Vagina (tissue), 2 donors: ENCODE measurements around the gene PPP1R12C. TPM values are rescaled to one million over a fixed set of nuclear protein-coding genes. Genes with fewer than 3 reads are reported as not detected.
A peak's percentile ranks its signal among the peaks of the same experiment; 100 is the strongest.
"Not testable (repeated sequence)": the region's sequence is repeated elsewhere in the genome, so short reads cannot be mapped to it uniquely, and the experiment has no call there.

Experiments used
- DNase-seq, 2 donors: peaks; one replicate each; pipeline ENCODE4 v3.0.0-alpha.2; 2017; ENCODE audit errors: extremely low spot score in 2 of 2
- H3K27ac ChIP-seq: fragments of 200-600 bp; sonication (generic); one replicate; pipeline ENCODE4 v1.5.1; 2019
- H3K27me3 ChIP-seq: fragments of 200-600 bp; sonication (generic); one replicate; pipeline ENCODE4 v1.5.1; 2019
- H3K36me3 ChIP-seq, 2 donors: fragments of 200-600 bp; sonication (generic); one replicate each; pipeline ENCODE4 v1.5.1; 2017 to 2019
- H3K4me1 ChIP-seq: fragments of 200-600 bp; sonication (generic); one replicate; pipeline ENCODE4 v1.5.1; 2019
- H3K4me3 ChIP-seq, 2 donors: fragments of 200-600 bp; sonication (generic); 1 replicate in 1 of 2; 2 replicates in 1 of 2; pipeline ENCODE4 v1.5.1; 2016 to 2019
- H3K9me3 ChIP-seq: fragments of 200-600 bp; sonication (generic); one replicate; pipeline ENCODE4 v1.5.1; 2019
- POLR2A ChIP-seq, 2 donors: fragments of 450-650 bp; IDR thresholded peaks; one replicate each; pipeline ENCODE4 v1.6.1; 2017; ENCODE audit warnings: antibody characterized with exemption in 2 of 2, mild to moderate bottlenecking in 2 of 2, moderate library complexity in 2 of 2
- POLR2AphosphoS5 ChIP-seq, 2 donors: sonication (generic); formaldehyde crosslinking; IDR thresholded peaks; one replicate each; pipeline ENCODE4 v1.9.0; 2017; ENCODE audit warnings: antibody characterized with exemption in 2 of 2, mild to moderate bottlenecking in 2 of 2, low read depth in 1 of 2; ENCODE audit not compliant: insufficient read depth in 1 of 2
- intact Hi-C: fragments of 100-400 bp; cut with DNase I; formaldehyde crosslinking; loops from one replicate; pipeline ENCODE4 v1.15.1; 2023
- total RNA-seq: library from RNA; depleted of rRNA; stranded (reverse); fragments of >200 nt; gene quantifications from one replicate; pipeline ENCODE4 v1.2.3, GENCODE V29; 2016
- TF ChIP-seq, protein P1 (sequence below), 3 experiments: fragments of 450-650 bp in 2 of 3; fragments of 200-600 bp in 1 of 3; sonication (generic) in 1 of 3; IDR thresholded peaks; one replicate each; pipeline ENCODE4 v1.5.1; 2017 to 2019; ENCODE audit warnings: antibody characterized with exemption in 3 of 3, mild to moderate bottlenecking in 2 of 3, moderate library complexity in 2 of 3

Gene PPP1R12C
- total RNA-seq, 1 donor from 2014 or later: 108 TPM

DNA sequence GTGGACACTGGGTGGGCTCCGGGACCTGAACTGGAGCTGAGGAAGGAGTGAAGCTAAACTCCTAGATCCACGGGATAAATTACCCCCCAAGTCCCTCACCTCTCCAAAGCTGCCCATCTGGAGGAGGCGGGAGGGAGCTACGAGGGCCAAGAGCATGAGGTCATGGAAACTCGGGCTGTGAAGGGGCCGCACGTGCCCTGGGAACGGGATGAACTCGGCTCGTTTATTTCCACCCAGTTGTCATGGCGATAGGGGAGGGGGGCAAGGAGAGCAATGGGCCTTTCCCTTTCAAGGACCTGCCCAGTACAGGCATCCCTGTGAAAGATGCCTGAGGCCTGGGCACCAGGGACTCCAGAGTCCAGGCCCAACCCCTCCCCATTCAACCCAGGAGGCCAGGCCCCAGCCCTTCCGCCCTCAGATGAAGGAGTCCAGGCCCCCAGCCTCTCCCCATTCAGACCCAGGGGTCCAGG, 3.8 kb downstream of the PPP1R12C start:
- TF ChIP-seq, protein P1, sequence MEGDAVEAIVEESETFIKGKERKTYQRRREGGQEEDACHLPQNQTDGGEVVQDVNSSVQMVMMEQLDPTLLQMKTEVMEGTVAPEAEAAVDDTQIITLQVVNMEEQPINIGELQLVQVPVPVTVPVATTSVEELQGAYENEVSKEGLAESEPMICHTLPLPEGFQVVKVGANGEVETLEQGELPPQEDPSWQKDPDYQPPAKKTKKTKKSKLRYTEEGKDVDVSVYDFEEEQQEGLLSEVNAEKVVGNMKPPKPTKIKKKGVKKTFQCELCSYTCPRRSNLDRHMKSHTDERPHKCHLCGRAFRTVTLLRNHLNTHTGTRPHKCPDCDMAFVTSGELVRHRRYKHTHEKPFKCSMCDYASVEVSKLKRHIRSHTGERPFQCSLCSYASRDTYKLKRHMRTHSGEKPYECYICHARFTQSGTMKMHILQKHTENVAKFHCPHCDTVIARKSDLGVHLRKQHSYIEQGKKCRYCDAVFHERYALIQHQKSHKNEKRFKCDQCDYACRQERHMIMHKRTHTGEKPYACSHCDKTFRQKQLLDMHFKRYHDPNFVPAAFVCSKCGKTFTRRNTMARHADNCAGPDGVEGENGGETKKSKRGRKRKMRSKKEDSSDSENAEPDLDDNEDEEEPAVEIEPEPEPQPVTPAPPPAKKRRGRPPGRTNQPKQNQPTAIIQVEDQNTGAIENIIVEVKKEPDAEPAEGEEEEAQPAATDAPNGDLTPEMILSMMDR (IDR thresholded peaks at IDR 0.05): no peak
- TF ChIP-seq POLR2A (IDR thresholded peaks at IDR 0.05) (no peak), POLR2AphosphoS5 (IDR thresholded peaks at IDR 0.05; ENCODE audit: insufficient read depth in 1 of 2, low read depth in 1 of 2) (peak; percentile 89 to 90)
- Histone ChIP-seq H3K27me3 (no peaks in the 10 kb centered on the region), H3K4me3 (peak overlapping the region; percentile 9 to 39), H3K27ac (peak overlapping the region; percentile 96), H3K36me3 (no peaks in the 10 kb centered on the region), H3K9me3 (no peaks in the 10 kb centered on the region), H3K4me1 (peaks cover 68% of the 10 kb centered on the region)
- intact Hi-C loops: loop anchor here (10.0 kb wide), 1 partner anchor 551 kb away; no protein-coding TSS in a partner anchor
- DNase-seq: peak in 1 of 2 donors; percentile 96

DNA sequence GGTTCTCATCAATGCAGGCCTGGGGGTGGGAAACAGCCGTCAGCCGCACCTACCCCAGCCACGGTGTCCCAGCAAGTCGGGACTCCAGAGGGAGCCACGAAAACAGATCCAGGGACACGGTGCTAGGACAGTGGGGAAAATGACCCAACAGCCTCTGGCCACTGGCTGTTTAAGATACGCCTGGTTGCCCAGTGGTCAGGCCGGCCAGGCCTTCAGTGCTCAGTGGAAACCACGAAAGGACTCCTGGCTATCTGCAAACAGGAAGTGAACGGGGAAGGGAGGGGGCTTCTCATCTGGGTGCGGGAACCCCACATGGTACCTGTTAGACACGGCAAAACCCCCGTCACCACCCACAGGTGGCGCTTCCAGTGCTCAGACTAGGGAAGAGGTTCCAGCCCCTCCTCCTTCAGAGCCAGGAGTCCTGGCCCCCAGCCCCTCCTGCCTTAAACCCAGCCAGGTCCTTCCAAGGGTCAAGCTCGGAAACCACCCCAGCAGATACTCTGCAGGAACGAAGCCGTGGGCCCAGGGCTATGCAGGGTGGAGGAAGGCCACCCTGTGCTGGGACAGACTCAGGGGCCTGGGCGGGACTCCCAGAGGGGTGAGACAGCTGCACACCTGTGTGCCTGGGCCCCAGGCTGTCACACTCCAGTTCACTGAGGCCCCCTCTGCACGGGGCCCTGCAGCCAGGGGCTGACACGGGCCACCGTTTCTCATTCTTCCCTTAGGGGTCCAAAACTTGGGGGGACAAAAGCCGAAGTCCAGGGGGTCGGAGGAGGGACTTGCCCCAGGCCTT, 4.5 kb downstream of the PPP1R12C start:
- no peaks in the 10 kb centered on the region for H3K27me3 ChIP-seq
- no peaks in the 10 kb centered on the region for H3K36me3 ChIP-seq
- H3K27ac ChIP-seq: peak overlapping the region; percentile 96
- TF ChIP-seq, protein P1 (IDR thresholded peaks at IDR 0.05): no peak
- peaks cover 62% of the 10 kb centered on the region for H3K4me1 ChIP-seq
- peak overlapping the region; percentile 8 to 39 for H3K4me3 ChIP-seq
- H3K9me3 ChIP-seq: no peaks in the 10 kb centered on the region
- no peak for DNase-seq
- intact Hi-C loops: loop anchor here (10.0 kb wide), 1 partner anchor 552 kb away; no protein-coding TSS in a partner anchor

DNA sequence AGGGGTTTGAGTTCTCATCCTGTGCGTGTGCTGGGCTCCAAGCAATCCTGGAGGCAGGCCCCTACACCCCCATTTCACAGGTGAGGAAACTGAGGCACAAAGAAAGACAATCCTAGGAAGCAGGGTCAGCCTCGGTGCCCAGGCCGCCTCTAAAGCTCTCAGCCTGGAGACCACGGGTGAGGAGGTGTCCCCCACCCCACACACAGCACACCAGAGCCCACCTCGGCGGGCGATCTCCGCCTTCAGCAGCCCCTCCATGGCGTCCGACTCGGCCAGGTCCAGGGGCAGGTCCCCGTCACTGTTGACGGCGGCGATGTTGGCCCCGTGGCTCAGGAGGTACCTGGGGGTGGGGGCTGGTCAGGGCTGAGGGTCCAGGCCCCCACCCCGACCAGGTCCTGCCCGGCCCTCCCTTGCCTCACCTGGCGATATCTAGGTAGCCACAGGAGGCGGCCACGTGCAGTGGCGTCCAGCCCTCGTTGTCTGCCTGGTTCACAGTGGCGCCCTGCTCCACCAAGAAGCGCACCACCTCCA, 5.1 kb downstream of the PPP1R12C start:
- TF ChIP-seq, protein P1 (IDR thresholded peaks at IDR 0.05): no peak
- TF ChIP-seq POLR2A (IDR thresholded peaks at IDR 0.05) (no peak), POLR2AphosphoS5 (IDR thresholded peaks at IDR 0.05; ENCODE audit: insufficient read depth in 1 of 2, low read depth in 1 of 2) (no peak)

DNA sequence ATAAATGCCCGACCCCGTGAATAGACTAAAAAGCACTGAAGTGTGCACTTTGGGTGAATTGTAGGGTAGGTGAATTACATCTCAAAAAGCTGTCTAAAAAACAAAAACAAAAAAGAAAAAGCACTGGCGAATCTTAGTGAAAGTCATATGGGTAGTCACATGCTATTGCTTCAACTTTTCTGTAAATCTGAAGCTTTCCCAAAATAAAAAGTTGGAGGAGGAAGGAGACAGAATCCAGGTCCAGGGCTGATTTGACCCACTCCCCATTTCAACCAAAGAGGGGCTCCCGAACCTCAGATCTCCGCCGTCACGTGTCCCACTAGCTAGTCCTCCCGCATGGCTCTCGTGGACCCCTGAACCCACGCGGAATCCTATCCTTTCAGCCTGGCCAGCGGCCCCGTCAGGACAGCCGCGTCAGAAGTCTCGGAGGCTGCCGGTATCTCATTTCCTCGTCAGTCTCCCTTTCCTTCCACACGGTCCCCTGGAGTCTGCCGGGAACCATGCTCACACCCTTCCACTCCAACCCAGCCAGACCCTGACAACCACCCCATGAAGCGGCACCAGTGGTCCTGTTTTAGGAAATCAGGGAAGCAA, 6.1 kb downstream of the PPP1R12C start:
- Histone ChIP-seq H3K4me1 (peaks cover 55% of the 10 kb centered on the region), H3K27me3 (no peaks in the 10 kb centered on the region), H3K36me3 (no peaks in the 10 kb centered on the region), H3K27ac (peak overlapping the region; percentile 96), H3K9me3 (no peaks in the 10 kb centered on the region), H3K4me3 (peak overlapping the region in 1 of 2 donors; percentile 17)
- TF ChIP-seq POLR2A (IDR thresholded peaks at IDR 0.05): no peak
- TF ChIP-seq POLR2AphosphoS5 (IDR thresholded peaks at IDR 0.05; ENCODE audit: insufficient read depth in 1 of 2, low read depth in 1 of 2): peak; percentile 27 to 62
- no peak for DNase-seq
- intact Hi-C loops: loop anchor here (10.0 kb wide), 1 partner anchor 553 kb away; no protein-coding TSS in a partner anchor

More for the DNA sequence above, 5.1 kb downstream of the PPP1R12C start:
- no peak for DNase-seq
- H3K27ac ChIP-seq: peak overlapping the region; percentile 96
- H3K27me3 ChIP-seq: no peaks in the 10 kb centered on the region
- H3K36me3 ChIP-seq: no peaks in the 10 kb centered on the region
- no peak overlapping the region for H3K4me3 ChIP-seq
- H3K9me3 ChIP-seq: no peaks in the 10 kb centered on the region
- intact Hi-C loops: loop anchor here (10.0 kb wide), 1 partner anchor 552 kb away; no protein-coding TSS in a partner anchor
- H3K4me1 ChIP-seq: peaks cover 60% of the 10 kb centered on the region

DNA sequence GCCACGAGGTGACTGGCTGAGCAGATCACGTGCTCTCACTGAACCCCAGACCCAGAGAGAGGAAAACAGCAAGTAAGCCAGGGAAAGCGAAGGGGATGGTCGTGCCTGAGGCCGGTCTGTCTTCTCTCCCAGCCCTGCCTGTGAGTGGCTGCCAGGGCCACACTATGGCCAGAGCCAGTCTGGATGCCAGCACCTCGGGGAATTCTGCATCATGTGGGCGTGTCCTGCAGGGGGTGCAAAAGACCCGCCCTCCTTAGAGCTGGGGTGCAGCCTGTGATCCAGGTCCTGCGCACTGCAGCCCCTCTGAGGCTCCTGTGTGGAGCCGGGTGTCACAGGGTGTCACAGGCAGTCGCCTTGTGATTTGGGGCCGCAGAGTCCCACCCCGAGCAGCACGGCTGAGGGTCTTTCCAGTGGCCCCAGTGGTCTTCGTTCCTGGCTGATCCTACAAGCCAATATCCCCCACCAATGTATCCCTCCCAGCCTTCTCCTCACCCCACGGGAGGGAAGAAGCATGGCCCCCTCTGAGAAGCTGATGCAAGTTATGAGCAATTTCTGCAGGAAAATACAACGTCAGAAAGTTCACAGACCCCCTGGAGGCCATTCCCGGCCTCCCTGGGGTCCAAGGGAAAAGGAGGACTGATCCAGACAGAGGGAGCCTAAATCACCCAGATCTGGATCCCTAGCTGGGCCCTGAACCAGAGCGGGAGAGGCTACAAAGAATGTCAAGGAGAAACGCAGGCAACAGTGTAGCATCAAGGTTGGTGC, 7.7 kb downstream of the PPP1R12C start:
- Histone ChIP-seq H3K4me1 (peaks cover 38% of the 10 kb centered on the region), H3K36me3 (no peaks in the 10 kb centered on the region), H3K27ac (peak overlapping the region; percentile 96), H3K27me3 (no peaks in the 10 kb centered on the region), H3K4me3 (no peak overlapping the region), H3K9me3 (no peaks in the 10 kb centered on the region)
- TF ChIP-seq POLR2AphosphoS5 (IDR thresholded peaks at IDR 0.05; ENCODE audit: insufficient read depth in 1 of 2, low read depth in 1 of 2) (no peak), POLR2A (IDR thresholded peaks at IDR 0.05) (no peak)
- TF ChIP-seq, protein P1 (IDR thresholded peaks at IDR 0.05): no peak
- intact Hi-C loops: loop anchor here (10.0 kb wide), 1 partner anchor 555 kb away; no protein-coding TSS in a partner anchor
- DNase-seq: no peak

DNA sequence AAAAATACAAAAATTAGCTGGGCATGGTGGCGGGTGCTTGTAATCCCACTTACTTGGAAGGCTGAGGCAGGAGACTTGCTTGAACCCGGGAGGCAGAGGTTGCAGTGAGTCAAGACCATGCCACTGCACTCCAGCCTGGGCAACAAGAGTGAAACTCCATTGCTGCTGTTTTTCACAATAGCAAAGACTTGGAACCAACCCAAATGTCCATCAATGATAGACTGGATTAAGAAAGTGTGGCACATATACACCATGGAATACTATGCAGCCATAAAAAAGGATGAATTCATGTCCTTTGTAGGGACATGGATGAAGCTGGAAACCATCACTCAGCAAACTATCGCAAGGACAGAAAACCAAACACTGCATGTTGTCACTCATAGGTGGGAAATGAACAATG, 10.2 kb downstream of the PPP1R12C start:
- H3K27ac ChIP-seq, H3K27me3 ChIP-seq, H3K9me3 ChIP-seq, DNase-seq, H3K4me3 ChIP-seq, intact Hi-C loops: not testable (repeated sequence)
- H3K36me3 ChIP-seq: peaks cover 0 to 15% of the 10 kb centered on the region in 2 donors
- peaks cover 14% of the 10 kb centered on the region for H3K4me1 ChIP-seq
